ENCODE measurements around the gene POLE3.
"Not testable (repeated sequence)": the region's sequence is repeated elsewhere in the genome, so short reads cannot be mapped to it uniquely, and the experiment has no call there.

Gene POLE3

GRCh38 chr9:113380869-113381378 lies 29.6 kb downstream of the POLE3 start:
- no peaks in the 10 kb centered on the region for H3K36me3 ChIP-seq (ENCODE audit: control insufficient read depth in 1 of 2, insufficient read depth in 2 of 2, low read length in 2 of 2)
- no peak overlapping the region for H2BK120ac ChIP-seq (ENCODE audit: insufficient read depth, low read length, poor library complexity)
- H2AK5ac ChIP-seq (ENCODE audit: low read length) = no peak overlapping the region
- peaks cover 17 to 24% of the 10 kb centered on the region in 2 experiments for H3K4me1 ChIP-seq (ENCODE audit: control insufficient read depth in 1 of 2, insufficient read depth in 2 of 2, low read length in 2 of 2)
- H4K12ac ChIP-seq (ENCODE audit: low read depth, low read length) = no peak overlapping the region
- H4K8ac ChIP-seq (ENCODE audit: low read depth, low read length) = peak overlapping the region; percentile 74
- no peak overlapping the region for H2AFZ ChIP-seq (ENCODE audit: insufficient read depth, low read length, poor library complexity)
- no peak overlapping the region for H3K4me2 ChIP-seq (ENCODE audit: low read length)
- H3K14ac ChIP-seq (ENCODE audit: low read length) = peak overlapping the region; percentile 53
- H3K27me3 ChIP-seq (ENCODE audit: insufficient read depth, low read length) = no peaks in the 10 kb centered on the region
- H3K79me1 ChIP-seq (ENCODE audit: low read length) = peaks cover 21% of the 10 kb centered on the region
- WGBS (ENCODE audit: extremely low coverage, insufficient coverage, insufficient read length) = no CpG with 5 or more reads among the region's 1 CpG
- peak overlapping the region; percentile 23 for H3K27ac ChIP-seq (ENCODE audit: low read depth, low read length)
- H3K9me3 ChIP-seq (ENCODE audit: insufficient read depth, low read depth, low read length) = no peaks in the 10 kb centered on the region
- peak overlapping the region; percentile 86 for H2BK12ac ChIP-seq (ENCODE audit: low read length)
- H3K4ac ChIP-seq (ENCODE audit: low read depth, low read length) = no peak overlapping the region
- peak overlapping the region; percentile 79 for H4K91ac ChIP-seq (ENCODE audit: low read depth, low read length)
- no peak overlapping the region for H3K23ac ChIP-seq (ENCODE audit: low read length)
- H3K79me2 ChIP-seq (ENCODE audit: control insufficient read depth, insufficient read depth, low read length, poor library complexity) = peaks cover 7% of the 10 kb centered on the region
- peak overlapping the region; percentile 73 for H3K18ac ChIP-seq (ENCODE audit: low read length)
- no peak overlapping the region for H3K4me3 ChIP-seq (ENCODE audit: low read depth, low read length)
- no peak overlapping the region for H3K9ac ChIP-seq (ENCODE audit: low read length)
- H2BK5ac ChIP-seq (ENCODE audit: low read depth, low read length, poor library complexity) = no peak overlapping the region
- DNase-seq = no peak

GRCh38 chr9:113379829-113380210 lies 30.7 kb downstream of the POLE3 start:
- H4K12ac ChIP-seq (ENCODE audit: low read depth, low read length); H3K23ac ChIP-seq (ENCODE audit: low read length); H2AK5ac ChIP-seq (ENCODE audit: low read length); H4K91ac ChIP-seq (ENCODE audit: low read depth, low read length); H2BK5ac ChIP-seq (ENCODE audit: low read depth, low read length, poor library complexity); H3K18ac ChIP-seq (ENCODE audit: low read length); H3K79me2 ChIP-seq (ENCODE audit: control insufficient read depth, insufficient read depth, low read length, poor library complexity); H4K8ac ChIP-seq (ENCODE audit: low read depth, low read length); H3K4ac ChIP-seq (ENCODE audit: low read depth, low read length); H2BK120ac ChIP-seq (ENCODE audit: insufficient read depth, low read length, poor library complexity); H3K36me3 ChIP-seq (ENCODE audit: control insufficient read depth in 1 of 2, insufficient read depth in 2 of 2, low read length in 2 of 2); DNase-seq; H2AFZ ChIP-seq (ENCODE audit: insufficient read depth, low read length, poor library complexity); H3K14ac ChIP-seq (ENCODE audit: low read length); H3K4me3 ChIP-seq (ENCODE audit: low read depth, low read length); H3K9ac ChIP-seq (ENCODE audit: low read length); H3K27me3 ChIP-seq (ENCODE audit: insufficient read depth, low read length); H3K27ac ChIP-seq (ENCODE audit: low read depth, low read length); H2BK12ac ChIP-seq (ENCODE audit: low read length); H3K4me2 ChIP-seq (ENCODE audit: low read length); H3K9me3 ChIP-seq (ENCODE audit: insufficient read depth, low read depth, low read length): not testable (repeated sequence)
- WGBS (ENCODE audit: extremely low coverage, insufficient coverage, insufficient read length) = no CpG with 5 or more reads among the region's 2 CpGs
- Histone ChIP-seq H3K4me1 (ENCODE audit: control insufficient read depth in 1 of 2, insufficient read depth in 2 of 2, low read length in 2 of 2) (peaks cover 25 to 32% of the 10 kb centered on the region in 2 experiments), H3K79me1 (ENCODE audit: low read length) (peaks cover 21% of the 10 kb centered on the region)

GRCh38 chr9:113379094-113379828 lies 31.2 kb downstream of the POLE3 start:
- Histone ChIP-seq H3K4me1 (ENCODE audit: control insufficient read depth in 1 of 2, insufficient read depth in 2 of 2, low read length in 2 of 2) (peaks cover 25 to 32% of the 10 kb centered on the region in 2 experiments), H3K27ac (ENCODE audit: low read depth, low read length) (peak overlapping the region; percentile 68), H2BK5ac (ENCODE audit: low read depth, low read length, poor library complexity) (peak overlapping the region; percentile 60), H3K79me1 (ENCODE audit: low read length) (peaks cover 21% of the 10 kb centered on the region), H2BK120ac (ENCODE audit: insufficient read depth, low read length, poor library complexity) (peak overlapping the region; percentile 52), H4K91ac (ENCODE audit: low read depth, low read length) (peak overlapping the region; percentile 43), H3K18ac (ENCODE audit: low read length) (peak overlapping the region; percentile 18)
- not testable (repeated sequence) for H3K4ac ChIP-seq (ENCODE audit: low read depth, low read length); H4K12ac ChIP-seq (ENCODE audit: low read depth, low read length); H2AFZ ChIP-seq (ENCODE audit: insufficient read depth, low read length, poor library complexity); H3K4me2 ChIP-seq (ENCODE audit: low read length); H3K36me3 ChIP-seq (ENCODE audit: control insufficient read depth in 1 of 2, insufficient read depth in 2 of 2, low read length in 2 of 2); H3K79me2 ChIP-seq (ENCODE audit: control insufficient read depth, insufficient read depth, low read length, poor library complexity); H3K14ac ChIP-seq (ENCODE audit: low read length); H3K23ac ChIP-seq (ENCODE audit: low read length); H2AK5ac ChIP-seq (ENCODE audit: low read length); H3K9ac ChIP-seq (ENCODE audit: low read length); H3K9me3 ChIP-seq (ENCODE audit: insufficient read depth, low read depth, low read length); H4K8ac ChIP-seq (ENCODE audit: low read depth, low read length); H3K4me3 ChIP-seq (ENCODE audit: low read depth, low read length); H3K27me3 ChIP-seq (ENCODE audit: insufficient read depth, low read length); DNase-seq; H2BK12ac ChIP-seq (ENCODE audit: low read length)
- no CpG with 5 or more reads among the region's 24 CpGs for WGBS (ENCODE audit: extremely low coverage, insufficient coverage, insufficient read length)

- Histone ChIP-seq H3K9me3 (ENCODE audit: insufficient read depth, low read depth, low read length) (no peaks in the 10 kb centered on the region), H4K8ac (ENCODE audit: low read depth, low read length) (peak within 1 kb of the TSS; percentile 82), H3K23ac (ENCODE audit: low read length) (no peak within 1 kb of the TSS), H3K4me1 (ENCODE audit: control insufficient read depth in 1 of 2, insufficient read depth in 2 of 2, low read length in 2 of 2) (peaks cover 23 to 25% of the 10 kb centered on the region in 2 experiments), H3K9ac (ENCODE audit: low read length) (peak within 1 kb of the TSS; percentile 86), H3K27ac (ENCODE audit: low read depth, low read length) (peak within 1 kb of the TSS; percentile 84), H3K14ac (ENCODE audit: low read length) (peak within 1 kb of the TSS; percentile 80), H3K79me2 (ENCODE audit: control insufficient read depth, insufficient read depth, low read length, poor library complexity) (peaks cover 8% of the 10 kb centered on the region), H3K79me1 (ENCODE audit: low read length) (peaks cover 18% of the 10 kb centered on the region), H3K4me2 (ENCODE audit: low read length) (peak within 1 kb of the TSS; percentile 87), H2AK5ac (ENCODE audit: low read length) (peak within 1 kb of the TSS; percentile 15), H4K91ac (ENCODE audit: low read depth, low read length) (peak within 1 kb of the TSS; percentile 85), H2BK12ac (ENCODE audit: low read length) (peak within 1 kb of the TSS; percentile 21), H2BK120ac (ENCODE audit: insufficient read depth, low read length, poor library complexity) (peak within 1 kb of the TSS; percentile 65), H3K4ac (ENCODE audit: low read depth, low read length) (peak within 1 kb of the TSS; percentile 91), H3K18ac (ENCODE audit: low read length) (peak within 1 kb of the TSS; percentile 83), H3K4me3 (ENCODE audit: low read depth, low read length) (peak within 1 kb of the TSS; percentile 90), H3K27me3 (ENCODE audit: insufficient read depth, low read length) (no peaks in the 10 kb centered on the region), H2AFZ (ENCODE audit: insufficient read depth, low read length, poor library complexity) (peak within 1 kb of the TSS; percentile 73), H2BK5ac (ENCODE audit: low read depth, low read length, poor library complexity) (peak within 1 kb of the TSS; percentile 63), H3K36me3 (ENCODE audit: control insufficient read depth in 1 of 2, insufficient read depth in 2 of 2, low read length in 2 of 2) (peaks cover 17 to 26% of the 10 kb centered on the region in 2 experiments), H4K12ac (ENCODE audit: low read depth, low read length) (peak within 1 kb of the TSS; percentile 91)
- no CpG with 5 or more reads among the region's 74 CpGs for WGBS (ENCODE audit: extremely low coverage, insufficient coverage, insufficient read length)
- DNase-seq = peak; percentile 82 to 87
Measured at GRCh38 chr9:113376634-113377567, 33.6 kb downstream of the POLE3 start, which contains the start of gene HDHD3. HDHD3 (minus strand) TSS chr9:113376986; CDS start chr9:113374354, 2,632 bp downstream.

Data from trophoblast cell (in vitro differentiated cells and primary cell).